ENCODE results near the gene MAPKAPK2. TPM values are rescaled to one million over a fixed set of nuclear protein-coding genes. Genes with fewer than 3 reads are reported as not detected.

Gene MAPKAPK2
- total RNA-seq, 4 donors from 2014 or later: 37.8 to 50.7 (median 43.2) TPM

DNA sequence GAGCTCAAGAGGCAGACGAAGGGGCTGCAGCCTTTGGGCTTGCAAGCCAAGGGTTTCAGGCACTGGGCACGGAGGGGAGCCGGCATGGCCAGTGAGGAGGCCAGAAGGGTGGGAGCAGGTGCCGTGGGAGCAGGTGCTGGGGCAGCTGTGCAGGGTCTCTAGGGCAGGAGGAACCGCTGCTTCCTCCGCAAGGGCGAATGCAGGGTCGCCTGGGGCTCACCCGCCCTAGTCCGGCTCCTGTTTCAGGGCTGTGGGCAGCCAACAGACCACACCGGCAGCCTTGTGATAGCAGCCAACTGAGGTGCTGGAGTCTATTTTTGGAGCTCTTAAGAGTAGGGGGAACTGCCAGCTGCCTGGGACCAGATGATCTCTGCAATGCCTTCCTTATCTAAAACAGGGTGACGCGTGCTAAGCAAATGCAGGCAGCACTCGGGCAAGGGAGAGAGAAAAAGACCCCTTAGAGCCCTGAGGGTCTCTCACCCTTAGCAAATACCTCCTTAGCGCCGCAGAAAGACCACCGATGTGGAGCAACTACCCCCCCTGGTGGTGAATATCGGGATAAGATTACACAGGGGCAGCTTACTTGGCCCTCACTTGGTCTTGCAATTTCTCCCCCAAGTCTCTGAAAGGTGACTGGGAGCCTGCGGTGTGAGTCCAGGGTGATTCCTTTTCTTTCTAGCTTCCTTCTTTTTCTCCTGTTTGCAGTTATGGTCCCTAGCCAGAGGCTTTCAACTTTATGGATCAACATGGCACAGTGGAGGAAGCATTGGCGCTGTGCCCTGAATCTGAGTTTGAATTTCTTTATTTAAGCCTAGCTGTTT, 20.7 kb upstream of the MAPKAPK2 start:
- intact Hi-C loops (cut with DNase I): loop anchor here (10.0 kb wide), 1 partner anchor 179 kb away; no protein-coding TSS in a partner anchor
- H3K27me3 ChIP-seq: peaks cover 0 to 15% (median 0%) of the 10 kb centered on the region in 4 donors
- WGBS, 2 donors: 14 to 17% methylated on average over 10 to 12 of the region's 20 CpGs
- no peaks in the 10 kb centered on the region for H3K9me3 ChIP-seq
- no peaks in the 10 kb centered on the region for H3K36me3 ChIP-seq
- no peak overlapping the region for H3K27ac ChIP-seq
- H3K4me1 ChIP-seq: peaks cover 0 to 25% (median 12%) of the 10 kb centered on the region in 3 donors
- TF ChIP-seq CTCF (IDR thresholded peaks at IDR 0.05): peak; percentile 86 to 93 (median 90)
- TF ChIP-seq POLR2A (IDR thresholded peaks at IDR 0.05): no peak
- peak overlapping the region in 1 of 4 donors; percentile 48 for H3K4me3 ChIP-seq
- DNase-seq: no peak

DNA sequence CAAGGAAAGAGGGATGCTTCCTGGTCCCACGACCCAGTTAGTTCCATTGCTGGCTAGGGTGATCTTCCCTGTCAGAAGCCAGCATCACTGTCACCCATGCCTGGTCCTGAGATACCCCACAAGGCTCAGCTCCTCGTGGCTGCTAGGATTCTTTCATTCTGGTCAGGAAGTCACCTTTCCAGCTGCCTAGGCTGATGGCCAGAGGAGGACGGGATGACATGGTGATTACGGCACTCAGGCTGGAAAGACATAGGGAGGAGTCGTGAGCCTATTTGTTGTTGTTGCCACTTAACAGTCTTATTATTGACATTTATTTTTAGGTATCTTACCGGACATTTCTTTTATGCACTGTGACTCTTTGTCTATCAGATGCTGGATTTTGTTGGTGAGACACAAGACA, 20.0 kb upstream of the MAPKAPK2 start:
- Histone ChIP-seq H3K9me3 (no peaks in the 10 kb centered on the region), H3K36me3 (no peaks in the 10 kb centered on the region), H3K4me3 (no peak overlapping the region), H3K27me3 (peaks cover 0 to 15% (median 0%) of the 10 kb centered on the region in 4 donors), H3K27ac (no peak overlapping the region), H3K4me1 (peaks cover 0 to 18% (median 8%) of the 10 kb centered on the region in 3 donors)
- intact Hi-C loops (cut with DNase I): loop anchor here (5.0 to 10.0 kb wide), 2 partner anchors 32 to 180 kb away; no protein-coding TSS in a partner anchor
- WGBS, 2 donors: 63 to 64% methylated on average over 6 of the region's 6 CpGs
- TF ChIP-seq POLR2A (IDR thresholded peaks at IDR 0.05) (no peak), CTCF (IDR thresholded peaks at IDR 0.05) (no peak)
- DNase-seq: no peak

DNA sequence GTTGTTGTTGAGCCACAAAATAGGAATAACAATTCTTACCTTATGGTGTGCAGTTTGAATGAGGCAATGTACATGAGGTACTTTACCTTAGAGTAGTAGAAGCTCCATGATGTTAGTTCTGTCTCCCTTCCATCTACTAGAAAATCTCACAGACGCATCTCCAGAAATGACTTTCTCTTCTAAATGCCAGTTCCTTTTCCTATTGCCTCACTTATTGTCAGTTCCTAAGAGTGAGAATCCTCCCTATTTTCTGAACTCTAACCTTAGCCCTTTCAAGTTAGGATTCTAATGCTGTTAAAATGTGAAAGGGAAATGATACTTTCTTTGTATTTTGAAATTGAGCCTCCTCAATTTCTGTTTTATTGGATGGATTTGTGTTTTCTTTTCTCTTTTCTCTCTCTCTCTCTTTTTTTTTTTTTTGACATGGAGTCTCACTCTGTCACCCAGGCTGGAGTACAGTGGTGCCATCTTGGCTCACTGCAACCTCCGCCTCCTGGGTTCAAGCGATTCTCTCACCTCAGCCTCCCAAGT, 18.6 kb upstream of the MAPKAPK2 start:
- WGBS, 2 donors: 73 to 85% methylated on average over 2 to 3 of the region's 3 CpGs

DNA sequence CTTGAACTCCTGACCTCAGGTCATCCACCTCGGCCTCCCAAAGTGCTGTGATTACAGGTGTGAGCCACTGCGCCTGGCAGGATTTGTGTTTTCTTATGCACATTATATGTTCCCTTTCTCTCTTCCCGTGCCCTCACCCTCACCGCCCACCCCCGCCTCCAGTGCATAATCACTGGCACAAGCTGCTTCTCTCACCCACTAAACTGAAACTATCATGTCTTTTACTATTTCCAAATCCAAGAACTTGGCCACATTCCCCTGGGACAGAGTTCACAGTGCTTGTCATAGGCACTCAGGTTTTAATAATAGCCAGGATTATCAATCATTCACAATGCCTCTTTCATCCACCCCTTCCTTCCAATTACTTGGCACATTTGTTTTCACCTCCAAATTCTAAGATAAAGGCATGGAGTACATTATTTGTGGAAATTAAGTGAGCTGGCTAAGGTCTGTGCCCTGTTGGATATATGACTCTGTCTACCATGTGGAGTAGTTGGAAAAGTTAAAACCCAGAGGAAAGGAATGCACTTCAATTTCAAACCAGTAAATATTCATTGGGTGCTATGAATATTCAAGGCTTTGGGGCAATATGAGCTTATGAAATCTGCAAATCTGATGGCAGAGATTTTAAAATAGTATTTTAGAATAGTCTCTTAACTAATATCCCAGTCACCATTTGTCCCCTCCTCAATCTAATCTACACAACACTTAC, 17.6 kb upstream of the MAPKAPK2 start:
- WGBS, 2 donors: 36 to 68% methylated on average over 4 to 5 of the region's 5 CpGs

More for the DNA sequence above, 18.6 kb upstream of the MAPKAPK2 start:
- H3K36me3 ChIP-seq: no peaks in the 10 kb centered on the region
- peaks cover 0 to 15% (median 0%) of the 10 kb centered on the region in 4 donors for H3K27me3 ChIP-seq
- DNase-seq: no peak
- no peak overlapping the region for H3K27ac ChIP-seq
- H3K4me1 ChIP-seq: peaks cover 0 to 14% (median 8%) of the 10 kb centered on the region in 3 donors
- TF ChIP-seq CTCF (IDR thresholded peaks at IDR 0.05) (no peak), POLR2A (IDR thresholded peaks at IDR 0.05) (no peak)
- no peaks in the 10 kb centered on the region for H3K9me3 ChIP-seq
- no peak overlapping the region for H3K4me3 ChIP-seq
- intact Hi-C loops (cut with DNase I): loop anchor here (5.0 to 10.0 kb wide), 2 partner anchors 34 to 181 kb away; no protein-coding TSS in a partner anchor

More for the DNA sequence above, 17.6 kb upstream of the MAPKAPK2 start:
- H3K4me1 ChIP-seq: peaks cover 0 to 23% (median 9%) of the 10 kb centered on the region in 3 donors
- no peak for DNase-seq
- TF ChIP-seq POLR2A (IDR thresholded peaks at IDR 0.05) (no peak), CTCF (IDR thresholded peaks at IDR 0.05) (no peak)
- H3K36me3 ChIP-seq: no peaks in the 10 kb centered on the region
- H3K4me3 ChIP-seq: no peak overlapping the region
- H3K27me3 ChIP-seq: peaks cover 0 to 13% (median 0%) of the 10 kb centered on the region in 4 donors
- no peaks in the 10 kb centered on the region for H3K9me3 ChIP-seq
- no peak overlapping the region for H3K27ac ChIP-seq
- intact Hi-C loops (cut with DNase I): loop anchor here (5.0 to 10.0 kb wide), 2 partner anchors 35 to 182 kb away; no protein-coding TSS in a partner anchor
